K562 (cell line): ENCODE data around the gene EIF4G1. TPM values are rescaled to one million over a fixed set of nuclear protein-coding genes. Genes with fewer than 3 reads are reported as not detected.

Experiments used
- CAMTA2 ChIP-seq: fragments of 250-450 bp; sonication (Bioruptor Pico); conservative IDR thresholded peaks from 2 replicates; pipeline ENCODE4 v1.5.1; 2022
- MCM2 ChIP-seq: fragments of 450-650 bp; IDR thresholded peaks from 2 replicates; pipeline ENCODE4 v1.6.1; 2017; ENCODE audit warnings: low read depth, mild to moderate bottlenecking
- NFYB ChIP-seq: IDR thresholded peaks from 2 replicates; pipeline ENCODE4 v1.6.1; 2011; ENCODE audit warnings: mild to moderate bottlenecking, moderate library complexity; ENCODE audit not compliant: insufficient read length; ENCODE audit errors: extremely low read depth
- PHF8 ChIP-seq: fragments of 200-600 bp; sonication (generic); IDR thresholded peaks from 2 replicates; pipeline ENCODE4 v1.6.1; 2012; ENCODE audit warnings: mixed run types, mild to moderate bottlenecking, inconsistent platforms, low read length, moderate library complexity, borderline replicate concordance
- RBM22 ChIP-seq: fragments of 200-400 bp; formaldehyde crosslinking; IDR thresholded peaks from 2 replicates; pipeline ENCODE4 v1.6.1; 2018; ENCODE audit warnings: low read length, low read depth; ENCODE audit not compliant: poor library complexity, severe bottlenecking
- polyA plus RNA-seq, 8 experiments: library from polyadenylated mRNA; depleted of rRNA in 4 of 8; stranded (reverse) in 5 of 8; unstranded in 3 of 8; fragments of >200 nt; fragmentation: Nextera tagmentation in 2 of 8; fragmentation: Illumina TruSeq in 1 of 8; extraction: Ambion mirVana in 2 of 8; extraction: Trizol in 1 of 8; gene quantifications; 2 replicates each; pipeline versions ENCODE4 v1.2.1 to v1.2.3, GENCODE V29; 2011 to 2014; ENCODE audit warnings: inconsistent platforms in 1 of 8, missing spikeins in 1 of 8
- total RNA-seq, 7 experiments: library from RNA; depleted of rRNA in 6 of 7; stranded (reverse); fragments of >200 nt in 6 of 7; fragmentation: Illumina TruSeq in 2 of 7; extraction: Trizol in 2 of 7; gene quantifications; 2 replicates each; pipeline versions ENCODE4 v1.2.1 to v1.2.3, GENCODE V29; 2011 to 2021; ENCODE audit warnings: low replicate concordance in 1 of 7
- TF ChIP-seq, protein P1 (sequence below), 2 experiments: fragments of 450-650 bp; IDR thresholded peaks; 2 replicates each; pipeline ENCODE4 v1.6.1; 2016; ENCODE audit warnings: mild to moderate bottlenecking in 2 of 2, borderline replicate concordance in 1 of 2, low read depth in 1 of 2, moderate library complexity in 1 of 2
- TF ChIP-seq, protein P2 (sequence below): fragments of 200-800 bp; sonication (Bioruptor generic); IDR thresholded peaks from 2 replicates; pipeline ENCODE4 v1.6.1; 2017; ENCODE audit warnings: missing genetic modification characterization, missing compliant biosample characterization
- TF ChIP-seq, protein P3 (sequence below): fragments of 250-450 bp; sonication (Bioruptor Pico); IDR thresholded peaks from 2 replicates; pipeline ENCODE4 v1.4.0; 2020; ENCODE audit warnings: mild to moderate bottlenecking, moderate library complexity, borderline replicate concordance
- TF ChIP-seq, protein P4 (sequence below): fragments of 450-650 bp; formaldehyde crosslinking; IDR thresholded peaks from 2 replicates; pipeline ENCODE4 v1.4.0; 2020; ENCODE audit warnings: mild to moderate bottlenecking, mixed read lengths

EIF4G1 gene
- total and polyA plus RNA-seq, 9 of the 15 experiments (the other 6 are each of a cell fraction or from before 2014, with no cell fraction given) = 4.6 to 505 (median 155) TPM

DNA sequence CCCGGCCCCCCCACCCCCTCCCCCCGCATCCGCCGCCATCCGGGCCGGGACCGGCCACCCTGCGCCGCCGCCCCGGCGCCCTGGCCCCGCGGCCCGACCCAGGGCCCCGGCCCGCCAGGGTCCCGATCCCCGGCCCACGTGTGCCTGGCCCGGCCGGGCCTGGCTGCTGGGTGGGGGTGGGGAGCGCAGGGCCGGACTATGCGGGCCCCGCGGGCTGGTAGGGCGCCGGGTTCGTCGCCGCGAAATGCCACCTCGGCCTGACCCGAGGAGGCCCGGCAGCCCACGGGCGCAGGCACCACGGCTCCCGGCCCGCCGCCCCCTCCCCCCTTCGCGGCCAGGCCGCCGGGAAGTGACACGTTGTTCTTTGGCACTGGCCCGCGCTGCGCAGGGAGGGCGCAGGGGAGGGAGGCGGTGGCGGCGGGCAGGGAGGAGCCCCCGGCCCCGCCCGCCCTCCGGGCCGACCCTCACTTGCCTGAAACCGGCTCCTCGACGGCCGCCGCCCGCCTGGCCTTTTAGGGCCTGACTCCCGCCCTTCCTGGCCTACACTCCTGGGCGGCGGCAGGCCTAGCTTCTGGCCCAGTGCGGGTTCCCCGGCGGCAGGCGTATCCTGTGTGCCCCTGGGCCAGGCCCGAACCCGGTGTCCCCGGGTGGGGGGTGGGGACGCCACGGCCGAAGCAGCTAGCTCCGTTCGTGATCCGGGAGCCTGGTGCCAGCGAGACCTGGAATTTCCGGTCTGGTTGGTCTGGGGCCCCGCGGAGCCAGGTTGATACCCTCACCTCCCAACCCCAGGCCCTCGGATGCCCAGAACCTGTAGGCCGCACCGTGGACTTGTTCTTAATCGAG is 515 bp downstream of the EIF4G1 start (continued):
- TF ChIP-seq, protein P1, sequence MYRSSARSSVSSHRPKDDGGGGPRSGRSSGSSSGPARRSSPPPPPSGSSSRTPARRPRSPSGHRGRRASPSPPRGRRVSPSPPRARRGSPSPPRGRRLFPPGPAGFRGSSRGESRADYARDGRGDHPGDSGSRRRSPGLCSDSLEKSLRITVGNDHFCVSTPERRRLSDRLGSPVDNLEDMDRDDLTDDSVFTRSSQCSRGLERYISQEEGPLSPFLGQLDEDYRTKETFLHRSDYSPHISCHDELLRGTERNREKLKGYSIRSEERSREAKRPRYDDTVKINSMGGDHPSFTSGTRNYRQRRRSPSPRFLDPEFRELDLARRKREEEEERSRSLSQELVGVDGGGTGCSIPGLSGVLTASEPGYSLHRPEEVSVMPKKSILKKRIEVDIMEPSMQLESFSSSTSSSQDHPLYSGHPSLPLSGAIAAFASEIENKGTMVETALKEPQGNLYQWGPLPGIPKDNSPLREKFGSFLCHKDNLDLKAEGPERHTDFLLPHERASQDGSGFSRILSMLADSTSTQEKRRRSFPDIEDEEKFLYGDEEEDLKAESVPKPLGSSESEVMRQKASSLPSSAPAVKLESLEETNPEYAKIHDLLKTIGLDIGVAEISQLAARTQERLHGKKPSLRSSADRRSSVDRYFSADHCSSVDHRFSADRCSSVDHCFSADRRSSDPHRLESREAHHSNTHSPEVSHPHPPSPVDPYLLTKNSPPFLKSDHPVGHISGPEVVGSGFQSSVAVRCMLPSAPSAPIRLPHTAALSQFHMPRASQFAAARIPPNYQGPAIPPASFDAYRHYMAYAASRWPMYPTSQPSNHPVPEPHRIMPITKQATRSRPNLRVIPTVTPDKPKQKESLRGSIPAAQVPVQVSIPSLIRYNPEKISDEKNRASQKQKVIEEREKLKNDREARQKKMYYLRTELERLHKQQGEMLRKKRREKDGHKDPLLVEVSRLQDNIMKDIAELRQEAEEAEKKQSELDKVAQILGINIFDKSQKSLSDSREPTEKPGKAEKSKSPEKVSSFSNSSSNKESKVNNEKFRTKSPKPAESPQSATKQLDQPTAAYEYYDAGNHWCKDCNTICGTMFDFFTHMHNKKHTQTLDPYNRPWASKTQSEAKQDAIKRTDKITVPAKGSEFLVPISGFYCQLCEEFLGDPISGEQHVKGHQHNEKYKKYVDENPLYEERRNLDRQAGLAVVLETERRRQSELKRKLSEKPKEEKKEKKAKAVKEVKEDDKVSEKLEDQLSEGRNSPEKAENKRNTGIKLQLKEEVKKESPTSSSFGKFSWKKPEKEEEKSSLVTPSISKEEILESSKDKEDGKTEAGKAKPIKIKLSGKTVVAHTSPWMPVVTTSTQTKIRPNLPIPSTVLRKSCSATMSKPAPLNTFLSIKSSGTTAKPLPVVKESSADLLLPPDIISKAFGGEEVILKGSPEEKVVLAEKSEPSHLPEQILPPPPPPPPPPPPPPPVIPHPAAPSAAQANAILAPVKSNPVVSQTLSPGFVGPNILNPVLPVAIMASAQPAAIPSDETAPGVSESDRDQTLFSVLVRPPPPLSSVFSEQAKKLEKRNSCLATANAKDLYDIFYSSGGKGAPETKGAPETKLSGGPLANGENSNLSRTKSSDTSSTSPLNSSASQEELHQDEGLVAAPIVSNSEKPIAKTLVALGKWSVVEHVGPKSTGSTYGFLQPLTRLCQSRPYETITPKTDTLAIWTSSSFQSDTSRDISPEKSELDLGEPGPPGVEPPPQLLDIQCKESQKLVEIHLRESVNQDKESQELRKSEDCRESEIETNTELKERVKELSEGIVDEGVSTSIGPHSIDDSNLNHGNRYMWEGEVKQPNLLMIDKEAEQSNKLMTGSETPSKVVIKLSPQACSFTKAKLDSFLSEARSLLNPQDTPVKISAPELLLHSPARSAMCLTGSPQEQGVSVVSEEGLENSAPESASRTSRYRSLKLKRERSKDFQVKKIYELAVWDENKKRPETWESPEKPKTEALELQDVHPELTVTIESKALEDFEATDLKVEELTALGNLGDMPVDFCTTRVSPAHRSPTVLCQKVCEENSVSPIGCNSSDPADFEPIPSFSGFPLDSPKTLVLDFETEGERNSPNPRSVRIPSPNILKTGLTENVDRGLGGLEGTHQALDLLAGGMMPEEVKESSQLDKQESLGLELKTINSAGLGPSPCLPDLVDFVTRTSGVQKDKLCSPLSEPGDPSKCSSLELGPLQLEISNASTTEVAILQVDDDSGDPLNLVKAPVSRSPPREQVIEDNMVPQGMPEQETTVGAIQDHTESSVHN (IDR thresholded peaks at IDR 0.05; ENCODE audit: borderline replicate concordance in 1 of 2, low read depth in 1 of 2) = no peak
- no peak for TF ChIP-seq CAMTA2
- TF ChIP-seq NFYB = no peak
- TF ChIP-seq PHF8 = peak; percentile 49; the same call in 1 of the 2 replicates
- TF ChIP-seq, protein P2, sequence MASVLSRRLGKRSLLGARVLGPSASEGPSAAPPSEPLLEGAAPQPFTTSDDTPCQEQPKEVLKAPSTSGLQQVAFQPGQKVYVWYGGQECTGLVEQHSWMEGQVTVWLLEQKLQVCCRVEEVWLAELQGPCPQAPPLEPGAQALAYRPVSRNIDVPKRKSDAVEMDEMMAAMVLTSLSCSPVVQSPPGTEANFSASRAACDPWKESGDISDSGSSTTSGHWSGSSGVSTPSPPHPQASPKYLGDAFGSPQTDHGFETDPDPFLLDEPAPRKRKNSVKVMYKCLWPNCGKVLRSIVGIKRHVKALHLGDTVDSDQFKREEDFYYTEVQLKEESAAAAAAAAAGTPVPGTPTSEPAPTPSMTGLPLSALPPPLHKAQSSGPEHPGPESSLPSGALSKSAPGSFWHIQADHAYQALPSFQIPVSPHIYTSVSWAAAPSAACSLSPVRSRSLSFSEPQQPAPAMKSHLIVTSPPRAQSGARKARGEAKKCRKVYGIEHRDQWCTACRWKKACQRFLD = peak; percentile 86; the same call in 1 of the 2 replicates
- peak; percentile 75 for TF ChIP-seq RBM22
- TF ChIP-seq, protein P3, sequence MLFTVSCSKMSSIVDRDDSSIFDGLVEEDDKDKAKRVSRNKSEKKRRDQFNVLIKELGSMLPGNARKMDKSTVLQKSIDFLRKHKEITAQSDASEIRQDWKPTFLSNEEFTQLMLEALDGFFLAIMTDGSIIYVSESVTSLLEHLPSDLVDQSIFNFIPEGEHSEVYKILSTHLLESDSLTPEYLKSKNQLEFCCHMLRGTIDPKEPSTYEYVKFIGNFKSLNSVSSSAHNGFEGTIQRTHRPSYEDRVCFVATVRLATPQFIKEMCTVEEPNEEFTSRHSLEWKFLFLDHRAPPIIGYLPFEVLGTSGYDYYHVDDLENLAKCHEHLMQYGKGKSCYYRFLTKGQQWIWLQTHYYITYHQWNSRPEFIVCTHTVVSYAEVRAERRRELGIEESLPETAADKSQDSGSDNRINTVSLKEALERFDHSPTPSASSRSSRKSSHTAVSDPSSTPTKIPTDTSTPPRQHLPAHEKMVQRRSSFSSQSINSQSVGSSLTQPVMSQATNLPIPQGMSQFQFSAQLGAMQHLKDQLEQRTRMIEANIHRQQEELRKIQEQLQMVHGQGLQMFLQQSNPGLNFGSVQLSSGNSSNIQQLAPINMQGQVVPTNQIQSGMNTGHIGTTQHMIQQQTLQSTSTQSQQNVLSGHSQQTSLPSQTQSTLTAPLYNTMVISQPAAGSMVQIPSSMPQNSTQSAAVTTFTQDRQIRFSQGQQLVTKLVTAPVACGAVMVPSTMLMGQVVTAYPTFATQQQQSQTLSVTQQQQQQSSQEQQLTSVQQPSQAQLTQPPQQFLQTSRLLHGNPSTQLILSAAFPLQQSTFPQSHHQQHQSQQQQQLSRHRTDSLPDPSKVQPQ (CRISPR knock-in tag) = no peak
- TF ChIP-seq MCM2 = no peak
- TF ChIP-seq, protein P4, sequence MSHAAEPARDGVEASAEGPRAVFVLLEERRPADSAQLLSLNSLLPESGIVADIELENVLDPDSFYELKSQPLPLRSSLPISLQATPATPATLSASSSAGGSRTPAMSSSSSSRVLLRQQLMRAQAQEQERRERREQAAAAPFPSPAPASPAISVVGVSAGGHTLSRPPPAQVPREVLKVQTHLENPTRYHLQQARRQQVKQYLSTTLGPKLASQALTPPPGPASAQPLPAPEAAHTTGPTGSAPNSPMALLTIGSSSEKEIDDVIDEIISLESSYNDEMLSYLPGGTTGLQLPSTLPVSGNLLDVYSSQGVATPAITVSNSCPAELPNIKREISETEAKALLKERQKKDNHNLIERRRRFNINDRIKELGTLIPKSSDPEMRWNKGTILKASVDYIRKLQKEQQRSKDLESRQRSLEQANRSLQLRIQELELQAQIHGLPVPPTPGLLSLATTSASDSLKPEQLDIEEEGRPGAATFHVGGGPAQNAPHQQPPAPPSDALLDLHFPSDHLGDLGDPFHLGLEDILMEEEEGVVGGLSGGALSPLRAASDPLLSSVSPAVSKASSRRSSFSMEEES = no peak
